ENCODE measurements around the gene SAE1. TPM values are rescaled to one million over a fixed set of nuclear protein-coding genes. Genes with fewer than 3 reads are reported as not detected.
A peak's percentile ranks its signal among the peaks of the same experiment; 100 is the strongest.

Gene SAE1
- total RNA-seq, 1 experiment from 2014 or later, result 148 TPM

- intact Hi-C loops (cut with micrococcal nuclease; ENCODE audit: unreplicated experiment), result loop anchor here (1.0 kb wide), 1 partner anchor 18 kb away; the partner anchor contains the start of gene ZC3H4
- Histone ChIP-seq H3K79me2 (ENCODE audit: low read depth) (peaks cover 63% of the 10 kb centered on the region), H3K36me3 (ENCODE audit: low read depth) (peaks cover 11% of the 10 kb centered on the region), H3K9me3 (ENCODE audit: insufficient read depth, low read depth) (no peaks in the 10 kb centered on the region), H3F3A (ENCODE audit: insufficient read depth, low read depth) (peaks cover 48% of the 10 kb centered on the region), H3K9me2 (ENCODE audit: insufficient read depth) (no peaks in the 10 kb centered on the region), H3K27ac (peak overlapping the region; percentile 77), H3K4me3 (peak overlapping the region; percentile 11; the same call in 1 of the 2 replicates), H2AFZ (no peak overlapping the region), H4K20me1 (ENCODE audit: insufficient read depth) (no peaks in the 10 kb centered on the region; the same call in 1 of the 2 replicates), H3K4me1 (replicated peaks; ENCODE audit: insufficient read depth) (peaks cover 42% of the 10 kb centered on the region), H3K27me3 (ENCODE audit: insufficient read depth, low read depth) (no peaks in the 10 kb centered on the region), H3K4me2 (peak overlapping the region; percentile 68)
- TF ChIP-seq, protein P1, sequence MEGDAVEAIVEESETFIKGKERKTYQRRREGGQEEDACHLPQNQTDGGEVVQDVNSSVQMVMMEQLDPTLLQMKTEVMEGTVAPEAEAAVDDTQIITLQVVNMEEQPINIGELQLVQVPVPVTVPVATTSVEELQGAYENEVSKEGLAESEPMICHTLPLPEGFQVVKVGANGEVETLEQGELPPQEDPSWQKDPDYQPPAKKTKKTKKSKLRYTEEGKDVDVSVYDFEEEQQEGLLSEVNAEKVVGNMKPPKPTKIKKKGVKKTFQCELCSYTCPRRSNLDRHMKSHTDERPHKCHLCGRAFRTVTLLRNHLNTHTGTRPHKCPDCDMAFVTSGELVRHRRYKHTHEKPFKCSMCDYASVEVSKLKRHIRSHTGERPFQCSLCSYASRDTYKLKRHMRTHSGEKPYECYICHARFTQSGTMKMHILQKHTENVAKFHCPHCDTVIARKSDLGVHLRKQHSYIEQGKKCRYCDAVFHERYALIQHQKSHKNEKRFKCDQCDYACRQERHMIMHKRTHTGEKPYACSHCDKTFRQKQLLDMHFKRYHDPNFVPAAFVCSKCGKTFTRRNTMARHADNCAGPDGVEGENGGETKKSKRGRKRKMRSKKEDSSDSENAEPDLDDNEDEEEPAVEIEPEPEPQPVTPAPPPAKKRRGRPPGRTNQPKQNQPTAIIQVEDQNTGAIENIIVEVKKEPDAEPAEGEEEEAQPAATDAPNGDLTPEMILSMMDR (conservative IDR thresholded peaks at IDR 0.05), result no peak
- no peak for TF ChIP-seq EZH2 (IDR thresholded peaks at IDR 0.05; ENCODE audit: low read depth)
- no peak for DNase-seq
- BruUV-seq (replicated peaks), result TSS peak; percentile 74
- POLR2A ChIA-PET (ENCODE audit: unreplicated experiment), result interaction anchor here (0.6 to 1.3 kb wide), 2 partner anchors 17 to 18 kb away, joined by 4 to 19 read pairs; partner anchors contain the start of gene ZC3H4
- CTCF ChIA-PET, result interaction anchor here (0.5 kb wide), 1 partner anchor 221 kb away, joined by 3 read pairs; no protein-coding TSS in a partner anchor
These were observed 35.0 kb upstream of the SAE1 start for GRCh38 chr19:47095476-47096099.

DNA sequence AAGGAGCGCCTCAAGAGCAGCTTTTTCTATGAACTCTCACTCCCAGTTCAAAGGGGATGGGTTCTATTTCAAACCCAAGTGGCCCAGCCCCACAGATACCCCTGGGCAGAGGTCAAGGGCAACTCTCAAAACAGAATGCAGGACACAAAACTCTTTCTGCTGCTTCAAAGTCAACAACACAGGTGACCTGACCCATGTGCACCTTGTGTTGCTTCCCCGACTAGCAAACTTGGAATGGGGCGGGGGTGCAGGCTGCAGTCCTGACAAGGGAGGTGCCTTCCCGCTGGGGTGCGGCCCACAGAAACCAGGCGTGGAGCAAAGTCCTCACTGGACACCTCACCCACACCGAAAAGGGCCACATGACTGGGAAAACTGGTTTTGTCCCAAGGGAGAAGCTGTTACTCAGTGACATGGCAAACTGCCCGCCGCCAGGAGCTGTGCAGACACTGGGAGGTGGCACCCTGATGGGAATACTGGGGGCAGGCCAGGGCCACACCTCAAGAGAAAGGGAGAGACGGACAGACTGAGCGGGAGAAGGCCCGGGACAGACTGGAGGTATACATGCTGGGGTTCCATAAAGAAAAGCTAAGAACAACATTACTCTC lies 34.4 kb upstream of the SAE1 start:
- H4K20me1 ChIP-seq (ENCODE audit: insufficient read depth), result no peaks in the 10 kb centered on the region; the same call in 1 of the 2 replicates
- peak overlapping the region; percentile 77 for H3K27ac ChIP-seq
- TF ChIP-seq, protein P1 (conservative IDR thresholded peaks at IDR 0.05), result no peak
- no peak for TF ChIP-seq EZH2 (IDR thresholded peaks at IDR 0.05; ENCODE audit: low read depth)
- H3K9me2 ChIP-seq (ENCODE audit: insufficient read depth), result no peaks in the 10 kb centered on the region
- H3K4me1 ChIP-seq (replicated peaks; ENCODE audit: insufficient read depth), result peaks cover 42% of the 10 kb centered on the region
- intact Hi-C loops (cut with micrococcal nuclease; ENCODE audit: unreplicated experiment), result loop anchor here (1.0 kb wide), 1 partner anchor 17 kb away; the partner anchor contains the start of gene ZC3H4
- peaks cover 6% of the 10 kb centered on the region; the same call in 1 of the 2 replicates for H3K36me3 ChIP-seq (ENCODE audit: low read depth)
- H3F3A ChIP-seq (ENCODE audit: insufficient read depth, low read depth), result peaks cover 48% of the 10 kb centered on the region
- peak overlapping the region; percentile 11; the same call in 1 of the 2 replicates for H3K4me3 ChIP-seq
- peaks cover 69% of the 10 kb centered on the region for H3K79me2 ChIP-seq (ENCODE audit: low read depth)
- ChIA-PET CTCF (no interaction called here), POLR2A (ENCODE audit: unreplicated experiment) (interaction anchor here (1.3 kb wide), 1 partner anchor 17 kb away, joined by 19 read pairs; the partner anchor contains the start of gene ZC3H4)
- H3K27me3 ChIP-seq (ENCODE audit: insufficient read depth, low read depth), result no peaks in the 10 kb centered on the region
- DNase-seq, result peak; percentile 98
- no TSS peak for BruUV-seq (replicated peaks)
- peak overlapping the region; percentile 68 for H3K4me2 ChIP-seq
- H3K9me3 ChIP-seq (ENCODE audit: insufficient read depth, low read depth), result no peaks in the 10 kb centered on the region
- H2AFZ ChIP-seq, result no peak overlapping the region

DNA sequence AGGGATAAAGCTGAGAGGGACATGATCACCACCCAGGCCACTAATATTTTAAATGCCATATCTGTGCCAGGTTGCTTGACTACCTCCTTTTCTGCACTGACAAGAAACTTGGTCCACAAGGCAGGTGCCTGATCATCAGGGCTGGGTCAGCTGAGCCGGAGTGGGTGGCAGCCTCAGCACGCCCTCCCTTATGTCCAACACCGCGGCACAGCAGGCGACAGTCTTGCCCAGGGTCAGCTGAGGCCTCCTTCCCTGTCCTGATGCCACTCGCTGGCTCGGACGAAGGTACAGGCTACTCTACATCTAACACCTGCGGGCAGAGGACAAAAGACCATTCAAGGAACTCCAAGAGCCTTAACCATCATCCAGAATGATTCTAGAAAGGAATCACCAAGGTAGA lies 33.9 kb upstream of the SAE1 start:
- peak overlapping the region; percentile 77 for H3K27ac ChIP-seq
- BruUV-seq (replicated peaks), result TSS peak; percentile 92
- H3K79me2 ChIP-seq (ENCODE audit: low read depth), result peaks cover 74% of the 10 kb centered on the region
- intact Hi-C loops (cut with micrococcal nuclease; ENCODE audit: unreplicated experiment), result loop anchor here (1.0 kb wide), 1 partner anchor 17 kb away; the partner anchor contains the start of gene ZC3H4
- H3K9me2 ChIP-seq (ENCODE audit: insufficient read depth), result no peaks in the 10 kb centered on the region
- peaks cover 48% of the 10 kb centered on the region for H3F3A ChIP-seq (ENCODE audit: insufficient read depth, low read depth)
- H2AFZ ChIP-seq, result no peak overlapping the region
- DNase-seq, result no peak
- H3K36me3 ChIP-seq (ENCODE audit: low read depth), result peaks cover 6% of the 10 kb centered on the region; the same call in 1 of the 2 replicates
- CTCF ChIA-PET, result no interaction called here
- no peaks in the 10 kb centered on the region; the same call in 1 of the 2 replicates for H4K20me1 ChIP-seq (ENCODE audit: insufficient read depth)
- H3K27me3 ChIP-seq (ENCODE audit: insufficient read depth, low read depth), result no peaks in the 10 kb centered on the region
- H3K4me2 ChIP-seq, result peak overlapping the region; percentile 68
- H3K9me3 ChIP-seq (ENCODE audit: insufficient read depth, low read depth), result no peaks in the 10 kb centered on the region
- POLR2A ChIA-PET (ENCODE audit: unreplicated experiment), result interaction anchor here (1.3 kb wide), 1 partner anchor 17 kb away, joined by 19 read pairs; the partner anchor contains the start of gene ZC3H4
- H3K4me3 ChIP-seq, result 0 out of 2 replicates have a peak overlapping the region, but pooled peaks have one; percentile 0
- TF ChIP-seq EZH2 (IDR thresholded peaks at IDR 0.05; ENCODE audit: low read depth), result no peak
- TF ChIP-seq, protein P1 (conservative IDR thresholded peaks at IDR 0.05), result no peak
- H3K4me1 ChIP-seq (replicated peaks; ENCODE audit: insufficient read depth), result peaks cover 42% of the 10 kb centered on the region

Measured in PC-9 (cell line).